ENCODE measurements around the gene UTP11.
"Not testable (repeated sequence)": the region's sequence is repeated elsewhere in the genome, so short reads cannot be mapped to it uniquely, and the experiment has no call there.

The UTP11 gene, protein sequence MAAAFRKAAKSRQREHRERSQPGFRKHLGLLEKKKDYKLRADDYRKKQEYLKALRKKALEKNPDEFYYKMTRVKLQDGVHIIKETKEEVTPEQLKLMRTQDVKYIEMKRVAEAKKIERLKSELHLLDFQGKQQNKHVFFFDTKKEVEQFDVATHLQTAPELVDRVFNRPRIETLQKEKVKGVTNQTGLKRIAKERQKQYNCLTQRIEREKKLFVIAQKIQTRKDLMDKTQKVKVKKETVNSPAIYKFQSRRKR

DNA sequence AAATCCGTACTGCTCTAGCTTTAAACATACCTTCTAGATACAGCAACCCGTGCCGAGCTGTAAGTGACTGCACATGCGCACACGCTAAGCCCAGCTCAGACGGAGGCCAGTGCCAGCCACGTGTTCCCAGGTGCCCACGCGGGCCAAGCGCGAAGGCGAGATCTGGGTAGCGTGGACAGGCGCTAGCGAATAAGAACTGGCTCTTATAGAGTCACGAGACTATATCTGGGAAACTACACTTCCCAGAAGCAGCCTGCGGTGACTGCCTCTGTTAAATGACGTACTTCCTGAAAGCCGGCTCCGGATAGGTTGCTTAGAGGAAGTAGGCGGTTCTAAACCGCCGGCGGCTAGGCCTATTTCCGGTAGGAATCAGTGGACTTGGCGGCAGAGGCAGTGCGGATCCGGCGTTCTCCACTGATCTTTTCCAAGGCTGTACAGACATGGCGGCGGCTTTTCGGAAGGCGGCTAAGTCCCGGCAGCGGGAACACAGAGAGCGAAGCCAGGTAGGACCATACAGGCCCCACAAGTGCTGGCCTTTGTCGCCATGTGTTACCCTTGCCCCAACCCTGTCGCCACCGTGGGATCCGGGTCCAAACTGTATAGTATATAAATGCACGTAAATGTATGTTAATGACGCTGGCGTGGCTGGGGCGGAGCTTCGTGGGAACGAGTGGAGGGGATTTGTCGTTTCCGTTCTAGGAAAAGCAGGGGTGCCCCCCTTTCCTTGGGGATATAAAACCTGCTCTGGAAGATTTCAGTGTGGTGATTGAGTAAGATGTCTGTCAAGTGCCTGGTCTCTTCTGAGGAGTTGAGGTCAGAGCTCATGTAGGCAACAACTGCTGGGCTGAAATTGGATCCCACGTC lies at the start of gene UTP11:
TSS of gene UTP11 (plus strand) at position 372 of the 864 bp plus-strand sequence. CDS start at position 441, 69 bp downstream.
- DNase-seq (ENCODE audit: low spot score) = peak; percentile 87

DNA sequence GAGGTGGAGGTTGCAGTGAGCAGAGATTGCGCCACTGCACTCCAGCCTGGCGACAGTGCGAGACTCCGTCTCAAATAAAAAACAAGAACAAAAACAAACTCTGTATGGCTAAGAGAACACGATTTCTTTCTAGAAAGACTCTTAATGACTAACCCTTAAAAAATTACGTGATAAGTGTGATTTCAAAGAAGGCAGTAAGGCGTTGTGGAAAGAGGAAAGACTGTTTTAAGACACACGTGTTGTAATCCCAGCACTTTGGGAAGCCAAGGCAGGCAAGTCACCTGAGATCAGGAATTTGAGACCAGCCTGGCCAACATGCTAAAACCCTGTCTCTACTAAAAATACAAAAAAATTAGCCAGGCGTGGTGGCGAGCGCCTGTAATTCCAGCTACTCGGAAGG lies 48.4 kb upstream of the UTP11 start:
- DNase-seq (ENCODE audit: low spot score) = not testable (repeated sequence)

DNA sequence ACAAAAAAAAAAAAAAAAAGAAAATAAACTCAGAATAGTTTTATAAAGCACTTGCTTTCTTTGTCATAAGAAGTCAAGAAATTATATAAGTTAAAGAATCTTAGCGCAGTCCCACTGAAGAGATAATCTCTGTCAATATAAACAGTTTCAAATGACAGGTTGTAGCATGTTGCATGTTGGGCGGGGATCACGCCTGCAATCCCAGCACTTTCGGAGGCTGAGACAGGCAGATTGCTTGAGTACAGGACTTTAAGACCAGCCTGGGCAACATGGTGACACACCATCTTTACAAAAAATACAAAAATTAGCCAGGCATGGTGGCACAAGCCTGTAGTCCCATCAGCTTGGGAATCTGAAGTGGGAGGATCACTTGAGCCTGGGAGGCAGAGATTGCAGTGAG lies 47.2 kb upstream of the UTP11 start:
- no peak for DNase-seq (ENCODE audit: low spot score)

DNA sequence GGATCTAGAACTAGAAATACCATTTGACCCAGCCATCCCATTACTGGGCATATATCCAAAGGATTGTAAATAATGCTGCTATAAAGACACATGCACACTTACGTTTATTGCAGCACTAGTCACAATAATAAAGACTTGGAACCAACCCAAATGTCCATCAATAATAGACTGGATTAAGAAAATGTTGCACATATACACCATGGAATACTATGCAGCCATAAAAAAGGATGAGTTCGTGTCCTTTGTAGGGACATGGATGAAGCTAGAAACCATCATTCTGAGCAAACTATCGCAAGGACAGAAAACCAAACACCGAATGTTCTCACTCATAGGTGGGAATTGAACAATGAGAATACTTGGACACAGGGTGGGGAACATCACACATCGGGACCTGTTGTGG lies 38.9 kb upstream of the UTP11 start:
- not testable (repeated sequence) for DNase-seq (ENCODE audit: low spot score)

DNA sequence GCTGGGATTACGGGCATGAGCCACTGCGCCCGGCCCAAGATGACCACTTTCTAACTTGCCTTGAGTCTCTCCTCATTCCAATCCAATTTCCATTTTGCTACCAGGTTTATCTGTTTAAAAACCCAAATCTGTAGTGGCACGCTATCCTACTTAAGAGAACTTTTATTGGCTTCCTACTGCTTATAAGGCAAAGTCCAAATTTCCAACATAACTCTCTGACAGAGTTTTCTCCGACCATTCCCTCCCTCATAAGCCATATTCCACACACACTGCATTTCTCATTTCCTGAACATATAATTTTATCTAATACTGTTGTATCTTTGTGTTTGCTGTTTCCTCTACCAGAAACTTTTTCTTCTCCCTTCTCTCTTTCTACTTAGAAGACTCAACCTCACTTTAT lies 38.0 kb upstream of the UTP11 start:
- no peak for DNase-seq (ENCODE audit: low spot score)

DNA sequence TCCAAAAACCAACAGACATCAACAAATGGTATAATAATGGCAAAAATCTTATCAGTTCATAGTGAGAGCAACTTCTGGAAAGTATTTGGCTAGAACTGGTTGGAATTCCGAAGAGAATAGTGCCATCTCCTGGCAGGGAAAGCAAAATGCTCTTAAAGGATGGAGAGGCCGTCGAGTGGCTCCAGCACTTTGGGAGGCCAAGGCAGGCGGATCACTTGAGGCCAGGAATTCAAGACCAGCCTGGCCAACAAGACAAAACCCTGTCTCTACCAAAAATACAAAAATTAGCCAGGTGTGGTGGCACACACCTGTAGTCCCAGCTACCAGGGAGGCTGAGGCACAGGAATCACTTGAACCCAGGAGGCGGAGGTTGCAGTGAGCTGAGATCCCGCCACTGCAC lies 37.5 kb upstream of the UTP11 start:
- peak; percentile 38 for DNase-seq (ENCODE audit: low spot score)

DNA sequence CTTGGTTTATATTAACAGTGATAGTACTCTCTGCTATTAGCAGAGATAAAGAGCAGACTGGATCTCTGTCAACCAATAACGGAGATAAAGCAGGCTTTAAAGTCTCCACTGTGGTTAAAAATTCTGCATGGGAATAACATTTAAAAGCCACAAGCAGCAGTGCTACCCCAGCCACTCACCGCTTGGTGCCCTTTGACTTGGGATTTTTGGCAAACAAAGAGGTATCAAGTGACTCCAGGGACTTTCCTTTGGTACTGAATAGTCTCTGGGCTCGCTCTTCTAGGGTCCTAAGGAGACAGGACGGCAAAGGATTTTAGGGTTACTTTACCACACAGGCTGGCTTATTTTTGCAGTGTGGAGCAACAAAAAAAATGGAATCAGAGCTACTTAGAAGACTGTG lies 34.0 kb upstream of the UTP11 start:
- DNase-seq (ENCODE audit: low spot score) = no peak

DNA sequence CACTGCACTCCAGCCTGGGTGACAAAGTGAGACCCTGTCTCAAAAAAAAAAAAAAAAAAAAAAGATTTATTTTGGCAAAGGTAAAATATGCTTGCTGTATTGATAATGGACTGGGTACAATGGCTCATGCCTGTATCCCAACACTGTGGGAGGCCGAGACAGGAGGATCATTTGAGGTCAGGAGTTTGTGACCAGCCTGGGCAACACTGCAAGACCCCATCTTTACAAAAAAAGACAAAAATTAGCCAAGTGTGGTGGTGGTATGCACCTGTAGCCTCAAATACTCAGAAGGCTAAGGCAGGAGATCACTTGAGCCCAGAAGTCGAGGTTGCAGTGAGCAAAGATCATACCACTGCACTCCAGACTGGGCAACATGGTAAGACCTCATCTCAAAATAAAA lies 29.0 kb upstream of the UTP11 start:
- no peak for DNase-seq (ENCODE audit: low spot score)

DNA sequence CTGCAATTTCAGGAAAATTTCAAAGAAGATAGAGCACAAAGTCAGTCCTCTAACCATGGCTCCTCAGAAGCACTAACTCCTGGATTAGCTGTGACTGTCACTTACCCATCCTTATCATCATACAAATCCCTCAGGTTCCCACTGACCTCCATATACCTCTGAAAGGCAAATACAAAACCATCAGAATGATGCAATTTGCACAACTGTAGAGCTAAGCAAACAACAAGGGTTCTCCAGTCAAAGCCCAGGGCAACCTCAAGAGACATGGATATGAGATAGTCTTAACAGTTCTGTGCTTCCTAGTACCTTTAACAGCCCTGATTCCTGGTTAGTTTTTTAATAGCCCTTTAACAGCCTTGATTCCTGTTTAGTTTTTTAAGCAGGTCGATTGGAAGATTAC lies 24.9 kb upstream of the UTP11 start:
- DNase-seq (ENCODE audit: low spot score) = no peak

DNA sequence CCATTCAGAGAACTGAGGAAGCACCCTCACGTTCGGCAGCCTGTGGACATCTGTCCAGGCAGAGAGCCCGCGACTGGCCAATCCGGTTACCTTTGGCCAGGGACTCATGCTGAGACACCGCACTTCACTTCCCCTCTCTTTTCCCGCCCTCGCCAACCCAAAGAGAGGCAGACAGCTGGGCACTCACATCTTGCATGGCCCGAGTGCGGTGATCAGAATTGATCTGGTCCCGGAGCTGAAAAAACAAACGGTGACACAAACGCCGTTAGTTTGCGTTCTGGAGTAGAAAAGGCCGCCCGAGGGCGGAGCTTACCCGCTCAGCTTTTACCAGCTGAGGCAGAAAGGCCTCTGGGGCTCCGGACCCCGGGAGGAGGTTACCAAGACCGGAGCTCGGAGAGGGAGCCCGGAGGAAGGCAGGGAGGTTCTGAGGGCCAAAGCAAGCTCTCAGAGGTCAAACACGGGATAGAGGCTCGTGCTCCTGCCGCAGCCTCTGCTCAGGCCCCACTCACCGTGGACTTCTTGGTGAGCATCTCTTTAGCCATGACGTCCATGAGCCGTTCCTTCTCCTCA lies 23.1 kb upstream of the UTP11 start:
- peak; percentile 34 for DNase-seq (ENCODE audit: low spot score)

DNA sequence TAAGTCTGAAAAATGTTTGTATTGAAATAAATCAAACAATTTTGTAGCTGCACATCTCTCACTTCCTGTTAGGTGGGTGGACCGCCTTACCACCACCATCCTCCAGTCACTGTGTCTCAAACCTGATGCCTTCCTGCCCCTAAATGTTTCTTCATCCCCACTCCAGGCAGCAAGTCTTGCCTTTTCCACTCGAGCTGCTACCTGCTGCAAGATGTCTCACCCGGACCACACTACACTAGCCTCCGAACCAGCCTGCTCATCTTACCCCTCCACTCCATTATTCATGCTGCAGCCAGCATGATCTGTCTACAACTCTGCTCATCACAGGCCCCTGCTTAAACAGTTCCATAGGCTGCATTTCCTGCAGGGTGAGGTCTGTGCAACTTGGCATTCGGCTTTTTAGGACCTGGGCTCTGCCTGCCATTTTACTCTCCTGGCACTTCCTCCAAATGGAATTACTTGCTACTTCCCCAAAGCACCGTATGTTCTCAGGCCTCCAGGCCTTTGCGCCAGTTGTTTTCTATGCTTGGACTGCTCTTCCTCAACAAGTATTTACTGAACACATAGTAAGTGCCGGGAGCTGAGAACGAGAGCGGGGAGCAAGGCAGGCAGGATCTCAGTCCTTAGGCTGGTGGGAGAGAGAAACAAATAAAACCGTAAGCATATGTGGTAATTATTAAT lies 17.5 kb upstream of the UTP11 start:
- DNase-seq (ENCODE audit: low spot score) = no peak

DNA sequence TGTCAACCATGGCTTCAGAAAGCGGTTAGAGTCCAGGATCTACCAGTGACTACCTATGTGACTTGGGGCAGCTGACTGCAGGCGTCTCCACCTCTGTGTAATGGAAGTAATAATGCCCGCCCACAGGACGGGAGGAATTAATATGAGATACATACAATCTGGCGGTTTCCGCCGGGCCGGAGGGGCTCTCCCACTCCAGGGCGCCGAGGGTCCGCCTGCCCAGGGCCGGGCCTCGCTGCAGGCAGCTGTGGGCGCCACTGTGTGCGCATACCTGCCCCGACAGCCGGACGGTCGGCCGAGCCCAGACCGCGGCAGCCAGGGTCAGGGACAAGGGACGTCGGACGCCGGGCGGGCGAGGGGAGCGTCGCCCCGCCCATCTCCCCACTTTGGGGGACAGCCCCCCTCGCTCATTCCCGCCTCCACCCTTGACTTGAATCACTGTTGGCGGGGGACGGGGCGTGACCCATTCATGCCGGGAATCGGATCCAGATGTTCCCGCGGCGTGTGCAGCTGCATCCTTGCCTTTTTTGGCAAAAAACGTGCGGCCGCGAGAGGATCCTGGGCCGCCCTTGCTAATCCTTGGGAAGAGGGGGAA lies 16.7 kb upstream of the UTP11 start:
- DNase-seq (ENCODE audit: low spot score) = no peak

DNA sequence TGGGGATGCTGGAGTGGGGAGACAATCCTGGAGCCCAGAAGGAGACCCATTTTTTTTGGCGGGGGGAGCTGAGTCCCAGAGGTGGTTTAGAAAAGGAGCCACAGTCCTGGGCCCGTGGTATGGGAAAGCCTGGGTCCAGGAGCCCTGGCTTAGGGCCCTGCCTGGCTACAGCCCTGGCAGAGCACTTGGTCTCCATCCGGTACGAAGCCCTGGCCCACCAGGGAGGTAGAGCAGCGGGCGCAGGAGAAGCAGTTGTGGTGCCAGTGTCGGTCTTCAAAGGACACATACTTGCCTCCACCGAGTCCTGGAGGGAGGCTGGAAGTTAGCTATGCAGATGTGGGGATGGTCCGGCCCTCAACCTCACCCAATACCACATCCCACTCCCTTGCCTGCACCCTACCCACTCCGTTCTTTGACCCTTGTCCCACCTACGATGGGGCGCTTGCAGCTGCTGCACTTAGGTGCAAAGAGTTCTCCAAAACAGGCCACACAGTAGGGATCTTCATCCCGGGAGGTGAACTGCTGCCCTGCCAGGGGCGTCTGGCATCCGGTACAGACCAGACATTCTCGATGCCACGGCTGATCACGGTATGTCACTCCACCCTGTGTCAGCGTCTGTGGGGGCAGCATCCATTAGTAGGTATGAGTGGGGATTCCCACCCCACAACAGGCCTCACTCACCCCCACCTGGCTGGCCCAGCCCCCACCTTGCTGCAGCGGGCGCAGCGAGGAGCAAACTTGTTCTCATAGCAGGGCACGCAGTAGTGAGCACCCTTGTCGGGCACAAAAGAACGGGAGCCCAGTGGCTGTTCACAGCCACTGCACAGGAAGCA lies 15.1 kb upstream of the UTP11 start:
- DNase-seq (ENCODE audit: low spot score) = no peak

DNA sequence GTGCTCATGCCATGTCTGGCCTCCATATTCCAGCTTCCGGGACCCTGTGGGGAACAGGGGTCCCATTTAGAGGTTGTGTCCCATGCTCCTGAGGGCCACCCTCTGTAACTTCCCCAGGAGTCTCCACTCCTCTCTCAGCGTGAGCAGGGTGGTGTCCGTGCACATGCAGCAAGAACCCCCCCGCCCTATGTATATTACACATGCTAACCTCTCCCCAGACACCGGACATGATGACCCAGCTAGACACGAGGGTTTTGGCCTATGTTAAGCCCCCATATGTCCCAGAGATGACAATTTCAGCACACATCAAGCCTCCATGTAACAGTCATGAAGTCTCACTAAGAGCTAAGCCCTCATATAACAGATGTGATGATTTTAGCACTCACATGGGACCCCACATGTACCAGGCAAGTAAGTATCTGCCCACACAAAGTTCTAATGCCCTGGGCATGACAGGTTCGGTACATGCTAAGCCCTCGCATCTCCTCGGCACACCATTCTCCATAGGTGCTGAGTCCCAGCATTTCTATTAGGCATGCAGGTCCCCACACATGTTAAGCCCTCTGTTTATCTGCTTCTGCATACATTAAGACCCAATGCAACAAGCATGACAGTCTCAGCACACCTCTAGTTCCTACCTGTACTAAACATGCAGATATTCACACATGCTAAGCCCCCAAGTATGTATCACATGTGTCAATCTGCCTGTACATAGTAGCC lies 14.3 kb upstream of the UTP11 start:
- no peak for DNase-seq (ENCODE audit: low spot score)

DNA sequence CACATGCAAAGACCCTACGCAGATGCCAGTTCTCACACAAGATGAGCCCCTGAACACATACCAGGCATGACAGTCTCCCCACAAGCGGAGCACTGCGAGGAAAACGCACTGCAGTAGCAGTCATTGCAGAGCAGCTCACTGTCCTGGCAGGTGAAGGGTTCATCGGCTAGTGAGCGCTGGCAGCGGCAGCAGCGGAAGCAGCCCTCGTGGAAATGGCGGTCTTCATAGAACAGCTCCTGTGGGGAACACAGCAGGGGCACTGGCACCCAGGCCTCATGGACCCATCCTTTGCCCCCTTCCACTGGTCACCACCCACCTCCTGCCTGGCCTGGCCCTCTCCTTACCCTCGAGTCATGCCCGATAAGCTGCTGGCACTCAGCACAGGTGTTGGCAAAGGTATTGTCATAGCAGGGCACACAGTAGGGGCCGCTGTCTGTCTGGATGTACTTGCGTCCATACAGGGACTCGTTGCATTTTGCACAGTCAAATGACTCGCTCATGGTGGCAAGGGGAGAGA lies 13.6 kb upstream of the UTP11 start:
- no peak for DNase-seq (ENCODE audit: low spot score)

DNA sequence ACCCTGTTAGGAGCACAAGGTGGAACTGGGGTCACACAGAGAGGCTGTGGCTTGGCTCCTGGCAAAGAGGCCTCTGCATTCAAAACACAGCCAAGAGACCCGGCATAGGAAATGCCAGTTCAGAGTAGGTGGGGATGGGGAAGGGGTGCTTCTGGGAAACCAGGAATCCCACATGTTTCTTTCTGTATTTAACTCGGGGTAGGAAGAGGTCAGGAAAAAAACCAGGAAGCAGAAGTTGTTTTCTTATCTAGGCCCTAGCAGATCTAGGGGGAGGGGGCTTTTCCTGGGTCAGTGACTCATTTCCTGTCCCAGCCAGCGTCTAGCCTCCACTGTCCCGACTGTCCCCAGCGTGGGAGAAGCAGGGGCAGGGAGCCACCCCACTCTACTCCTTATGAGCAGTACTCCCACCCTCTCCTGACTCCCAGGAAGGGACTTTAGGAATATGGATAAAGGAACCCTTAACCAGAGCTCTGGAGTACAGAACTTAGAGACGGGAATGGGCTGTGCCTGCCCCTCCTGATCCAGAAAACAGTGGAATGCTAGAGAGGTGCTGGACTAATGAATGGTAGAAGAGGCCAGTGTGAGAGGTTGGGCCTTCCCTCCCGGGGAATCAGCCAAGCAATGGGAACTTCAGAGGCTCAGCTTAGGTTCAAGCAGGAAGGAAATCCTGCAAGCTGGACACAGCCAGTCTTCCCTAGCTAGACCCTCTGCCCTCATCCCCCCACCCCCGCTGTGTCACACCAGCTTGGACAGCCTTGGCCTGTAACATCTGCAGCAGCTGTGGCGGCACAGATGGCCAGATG lies 12.9 kb upstream of the UTP11 start:
- no peak for DNase-seq (ENCODE audit: low spot score)

DNA sequence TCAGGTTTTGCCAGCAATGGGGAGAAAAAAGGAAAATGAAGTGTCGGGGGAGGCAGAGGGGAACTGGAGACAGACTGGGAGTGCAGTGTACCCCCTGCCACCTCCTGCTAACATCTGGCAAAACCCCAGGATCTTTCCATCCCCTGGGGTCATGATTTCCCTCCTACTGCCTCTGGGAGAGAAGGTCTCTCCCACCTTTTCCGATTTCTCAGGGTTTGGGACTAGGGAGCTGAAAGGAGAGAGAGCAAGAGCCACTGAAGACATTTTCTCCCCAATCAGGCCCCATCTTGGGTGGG lies 12.4 kb upstream of the UTP11 start:
- DNase-seq (ENCODE audit: low spot score) = no peak

DNA sequence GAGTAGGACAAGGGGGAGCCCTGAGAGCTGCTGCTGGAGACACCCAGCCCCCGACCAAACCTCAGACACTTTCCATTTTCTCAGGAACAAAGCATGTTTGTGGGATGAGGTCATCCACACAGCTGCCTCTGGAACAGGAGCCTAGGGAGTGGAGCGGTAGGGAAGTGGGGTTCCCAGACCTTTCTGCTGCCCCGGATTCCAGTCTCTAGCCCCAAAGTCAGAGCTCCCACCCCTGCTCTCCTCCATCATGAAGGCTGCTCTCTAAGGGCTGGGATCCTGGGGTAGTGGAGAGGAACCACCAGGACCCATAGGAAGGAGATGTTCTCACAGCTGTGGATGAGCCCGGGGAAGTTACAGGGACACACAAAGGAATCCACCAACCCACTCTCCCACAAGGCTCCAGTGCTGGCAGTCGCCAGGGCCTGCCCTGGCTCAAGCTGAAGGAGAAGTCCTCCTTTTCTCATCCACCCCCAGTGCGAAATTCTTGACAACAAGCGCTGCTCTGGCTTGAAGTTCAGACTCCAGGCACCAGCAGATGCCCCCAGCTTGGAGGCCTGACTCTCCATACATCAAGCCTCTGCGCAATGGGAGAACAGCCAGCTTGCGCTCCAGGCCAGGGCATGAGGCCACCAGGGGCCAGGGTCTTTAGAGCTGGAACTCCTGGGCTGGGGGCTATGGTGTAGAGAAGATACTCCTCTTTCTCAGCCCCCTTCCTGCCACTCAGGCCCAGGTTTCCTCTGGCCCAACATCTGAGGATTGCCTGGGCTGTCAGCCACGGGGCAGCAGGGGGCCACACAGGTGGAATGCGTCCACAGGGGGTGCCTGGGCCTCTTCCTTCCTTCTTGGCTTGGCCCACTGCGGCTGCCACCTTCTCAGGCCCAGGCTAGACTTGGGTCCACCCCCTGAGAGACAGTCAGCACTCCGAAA lies 11.7 kb upstream of the UTP11 start:
- DNase-seq (ENCODE audit: low spot score) = peak; percentile 35

Data from HuH-7.5 (cell line).